Fibroblast of mammary gland (primary cell): ENCODE measurements around the gene INPP4B.

Experiments used
- DNase-seq: peaks from one replicate; pipeline ENCODE4 v3.0.0-alpha.2; 2010; ENCODE audit warnings: low read depth
- H3K4me3 ChIP-seq: 2 replicates; pipeline ENCODE4 v1.5.1; 2011; ENCODE audit warnings: low read depth, mild to moderate bottlenecking, low read length, moderate library complexity; ENCODE audit not compliant: control insufficient read depth
- TF ChIP-seq, protein P1 (sequence below): conservative IDR thresholded peaks from 2 replicates; pipeline ENCODE4 v1.5.1; 2011; ENCODE audit warnings: low read depth, low read length, inconsistent platforms; ENCODE audit not compliant: control insufficient read depth, insufficient read depth

Gene INPP4B

DNA sequence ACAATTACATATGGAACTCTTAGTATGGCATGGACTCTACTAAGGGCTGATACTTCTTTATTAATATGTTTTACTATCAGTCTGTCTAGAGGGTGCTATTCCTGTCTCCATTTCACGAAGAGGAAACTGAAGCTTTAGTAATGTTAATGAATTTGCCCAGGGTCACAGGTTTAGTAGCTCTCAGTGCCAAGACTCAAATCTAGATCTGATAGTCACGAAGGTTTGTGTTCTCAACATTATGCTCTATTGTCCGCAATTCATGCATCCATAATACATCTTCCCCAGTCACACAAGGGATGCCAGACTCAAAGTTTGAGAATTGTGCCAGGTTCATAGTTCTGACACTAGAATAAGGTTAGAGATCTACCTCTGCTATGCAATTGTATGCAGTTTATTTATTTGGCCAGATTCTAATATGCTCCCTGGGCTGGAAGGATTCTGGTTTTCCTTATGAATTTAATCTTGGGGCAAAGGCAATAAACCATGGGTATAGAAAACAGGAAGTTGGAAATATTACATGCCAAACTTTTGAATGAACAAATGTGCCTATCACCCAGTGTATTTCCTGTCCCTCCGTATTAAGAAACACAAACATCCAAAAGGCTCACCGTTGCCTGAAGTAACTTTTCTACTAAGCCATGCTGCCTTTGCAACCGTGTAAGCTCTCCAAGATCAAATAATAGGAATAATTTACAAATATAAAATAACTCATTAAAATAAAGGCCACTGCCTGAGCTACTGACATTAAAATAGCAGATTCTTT is 478.5 kb downstream of the INPP4B start:
- no peak overlapping the region for H3K4me3 ChIP-seq
- TF ChIP-seq, protein P1, sequence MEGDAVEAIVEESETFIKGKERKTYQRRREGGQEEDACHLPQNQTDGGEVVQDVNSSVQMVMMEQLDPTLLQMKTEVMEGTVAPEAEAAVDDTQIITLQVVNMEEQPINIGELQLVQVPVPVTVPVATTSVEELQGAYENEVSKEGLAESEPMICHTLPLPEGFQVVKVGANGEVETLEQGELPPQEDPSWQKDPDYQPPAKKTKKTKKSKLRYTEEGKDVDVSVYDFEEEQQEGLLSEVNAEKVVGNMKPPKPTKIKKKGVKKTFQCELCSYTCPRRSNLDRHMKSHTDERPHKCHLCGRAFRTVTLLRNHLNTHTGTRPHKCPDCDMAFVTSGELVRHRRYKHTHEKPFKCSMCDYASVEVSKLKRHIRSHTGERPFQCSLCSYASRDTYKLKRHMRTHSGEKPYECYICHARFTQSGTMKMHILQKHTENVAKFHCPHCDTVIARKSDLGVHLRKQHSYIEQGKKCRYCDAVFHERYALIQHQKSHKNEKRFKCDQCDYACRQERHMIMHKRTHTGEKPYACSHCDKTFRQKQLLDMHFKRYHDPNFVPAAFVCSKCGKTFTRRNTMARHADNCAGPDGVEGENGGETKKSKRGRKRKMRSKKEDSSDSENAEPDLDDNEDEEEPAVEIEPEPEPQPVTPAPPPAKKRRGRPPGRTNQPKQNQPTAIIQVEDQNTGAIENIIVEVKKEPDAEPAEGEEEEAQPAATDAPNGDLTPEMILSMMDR, result no peak
- DNase-seq, result no peak

GRCh38 chr4:142366769-142367181 is 479.3 kb downstream of the INPP4B start:
- TF ChIP-seq, protein P1, result no peak
- no peak for DNase-seq
- no peak overlapping the region for H3K4me3 ChIP-seq

DNA sequence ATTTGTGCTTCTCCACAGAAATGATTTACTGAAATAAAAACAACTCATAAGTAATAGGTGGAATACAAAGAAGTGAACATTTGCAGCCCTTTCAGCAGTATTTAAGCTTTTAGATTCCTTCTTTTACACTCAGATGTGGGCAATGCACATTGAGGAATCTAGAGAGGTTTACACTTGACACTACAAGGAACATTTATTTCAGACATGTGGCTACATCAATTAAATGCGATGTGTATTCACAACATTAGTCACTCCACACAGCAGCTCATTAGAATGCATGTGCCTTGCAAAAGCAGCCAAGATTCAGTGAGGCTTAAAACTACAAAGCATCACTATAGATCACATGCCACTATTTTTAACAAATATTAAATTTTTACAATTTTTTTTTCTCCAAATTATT is 480.7 kb downstream of the INPP4B start:
- H3K4me3 ChIP-seq, result no peak overlapping the region
- TF ChIP-seq, protein P1, result no peak
- no peak for DNase-seq

- no peak for DNase-seq
These were observed 482.4 kb downstream of the INPP4B start for GRCh38 chr4:142363686-142364085.

DNA sequence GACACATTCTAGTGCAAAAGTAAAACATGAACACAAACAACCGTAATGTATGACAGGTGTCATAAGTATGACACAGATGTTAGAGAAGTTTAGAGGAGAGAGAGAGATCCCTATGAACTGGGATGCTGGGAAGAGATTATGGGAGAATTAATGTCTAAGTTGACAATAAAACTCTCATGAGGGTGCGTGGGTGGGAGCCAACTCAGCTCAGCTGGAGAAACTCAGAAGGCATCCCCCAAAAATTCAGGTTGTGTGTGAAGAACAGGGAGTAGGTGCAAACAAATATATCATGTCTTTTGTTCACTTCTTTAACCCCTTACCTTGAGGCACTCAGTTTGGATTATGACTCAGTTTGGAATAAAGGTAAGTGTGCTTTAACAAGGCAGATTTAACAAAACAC is 484.1 kb downstream of the INPP4B start:
- DNase-seq, result no peak
- TF ChIP-seq, protein P1, result no peak
- H3K4me3 ChIP-seq, result no peak overlapping the region

More at GRCh38 chr4:142363686-142364085, 482.4 kb downstream of the INPP4B start:
- TF ChIP-seq, protein P1, result no peak
- no peak overlapping the region for H3K4me3 ChIP-seq

- TF ChIP-seq, protein P1, result no peak
- DNase-seq, result no peak
- H3K4me3 ChIP-seq, result no peak overlapping the region
These were observed 485.4 kb downstream of the INPP4B start for GRCh38 chr4:142360657-142361056.
